Fibroblast of mammary gland (primary cell): ENCODE results near the gene DNMT1.
A peak's percentile ranks its signal among the peaks of the same experiment; 100 is the strongest.
"Not testable (repeated sequence)": the region's sequence is repeated elsewhere in the genome, so short reads cannot be mapped to it uniquely, and the experiment has no call there.

Experiments used
- DNase-seq: peaks from one replicate; pipeline ENCODE4 v3.0.0-alpha.2; 2010; ENCODE audit warnings: low read depth
- H3K4me3 ChIP-seq: 2 replicates; pipeline ENCODE4 v1.5.1; 2011; ENCODE audit warnings: low read depth, mild to moderate bottlenecking, low read length, moderate library complexity; ENCODE audit not compliant: control insufficient read depth
- TF ChIP-seq, protein P1 (sequence below): conservative IDR thresholded peaks from 2 replicates; pipeline ENCODE4 v1.5.1; 2011; ENCODE audit warnings: low read depth, low read length, inconsistent platforms; ENCODE audit not compliant: control insufficient read depth, insufficient read depth

DNMT1 gene

DNA sequence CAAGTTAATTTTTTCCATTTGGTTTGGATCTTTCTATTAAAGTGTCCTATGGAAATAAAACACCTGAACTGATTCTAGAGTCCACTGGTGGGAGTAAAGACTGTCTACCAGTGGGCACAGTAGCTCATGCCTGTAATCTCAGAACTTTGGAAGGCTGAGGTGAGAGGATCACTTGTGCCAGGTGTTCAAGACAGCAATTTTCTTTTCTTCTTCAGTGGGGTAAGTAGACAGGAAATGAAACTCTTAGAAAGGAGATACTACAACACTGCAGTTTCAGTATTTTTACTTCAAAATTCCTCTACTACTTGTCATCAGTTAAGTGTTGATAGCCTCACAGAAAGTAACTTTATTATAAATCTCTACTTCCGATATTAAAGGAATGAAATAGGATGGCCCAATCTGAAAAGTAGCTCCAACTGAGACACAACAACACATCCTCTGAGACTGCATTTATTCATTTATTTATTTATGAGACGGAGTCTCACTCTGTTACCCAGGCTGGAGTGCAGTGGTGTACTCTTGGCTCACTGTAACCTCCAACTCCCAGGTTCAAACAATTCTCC, 26.3 kb downstream of the DNMT1 start:
- no peak for DNase-seq
- TF ChIP-seq, protein P1, sequence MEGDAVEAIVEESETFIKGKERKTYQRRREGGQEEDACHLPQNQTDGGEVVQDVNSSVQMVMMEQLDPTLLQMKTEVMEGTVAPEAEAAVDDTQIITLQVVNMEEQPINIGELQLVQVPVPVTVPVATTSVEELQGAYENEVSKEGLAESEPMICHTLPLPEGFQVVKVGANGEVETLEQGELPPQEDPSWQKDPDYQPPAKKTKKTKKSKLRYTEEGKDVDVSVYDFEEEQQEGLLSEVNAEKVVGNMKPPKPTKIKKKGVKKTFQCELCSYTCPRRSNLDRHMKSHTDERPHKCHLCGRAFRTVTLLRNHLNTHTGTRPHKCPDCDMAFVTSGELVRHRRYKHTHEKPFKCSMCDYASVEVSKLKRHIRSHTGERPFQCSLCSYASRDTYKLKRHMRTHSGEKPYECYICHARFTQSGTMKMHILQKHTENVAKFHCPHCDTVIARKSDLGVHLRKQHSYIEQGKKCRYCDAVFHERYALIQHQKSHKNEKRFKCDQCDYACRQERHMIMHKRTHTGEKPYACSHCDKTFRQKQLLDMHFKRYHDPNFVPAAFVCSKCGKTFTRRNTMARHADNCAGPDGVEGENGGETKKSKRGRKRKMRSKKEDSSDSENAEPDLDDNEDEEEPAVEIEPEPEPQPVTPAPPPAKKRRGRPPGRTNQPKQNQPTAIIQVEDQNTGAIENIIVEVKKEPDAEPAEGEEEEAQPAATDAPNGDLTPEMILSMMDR = no peak
- H3K4me3 ChIP-seq = no peak overlapping the region

DNA sequence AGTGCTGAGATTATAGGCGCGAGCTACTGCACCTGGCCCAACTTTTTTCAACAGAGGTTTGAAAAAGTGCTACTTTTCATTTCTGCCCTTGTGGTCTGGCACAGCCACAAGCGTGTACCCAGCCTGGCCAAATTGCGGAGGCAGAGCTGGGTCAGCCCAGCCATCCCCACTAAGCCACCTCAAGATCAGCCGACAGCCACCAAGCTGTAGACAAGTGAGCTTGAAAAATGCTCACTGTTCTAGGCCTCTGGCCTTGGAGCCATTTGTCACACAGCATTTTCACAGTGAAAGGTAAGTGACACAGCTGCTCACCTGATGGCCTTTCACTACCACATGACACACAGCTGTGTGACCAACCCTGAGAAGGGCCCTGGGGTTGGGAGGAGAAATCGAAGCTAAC, 27.3 kb downstream of the DNMT1 start:
- no peak for DNase-seq
- no peak overlapping the region for H3K4me3 ChIP-seq
- TF ChIP-seq, protein P1 = no peak

DNA sequence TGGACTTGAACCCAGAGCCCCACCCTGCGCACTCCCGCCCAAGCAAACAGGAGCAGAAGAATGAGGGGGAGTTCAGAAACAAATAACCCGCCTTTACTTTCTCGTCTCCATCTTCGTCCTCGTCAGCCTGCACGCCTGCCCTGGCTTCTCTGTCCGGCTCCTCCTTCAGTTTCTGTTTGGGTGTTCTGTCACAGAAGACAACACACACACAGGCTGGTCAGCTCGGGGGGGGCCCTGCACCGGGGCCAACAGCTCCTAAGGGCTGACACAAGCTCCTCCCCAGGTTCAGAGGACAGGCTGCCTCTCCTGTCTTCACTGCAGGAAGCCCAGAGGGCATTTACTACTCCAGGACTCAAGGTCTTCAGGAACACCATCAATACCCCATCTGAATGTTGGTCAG, 28.3 kb downstream of the DNMT1 start:
- not testable (repeated sequence) for DNase-seq, H3K4me3 ChIP-seq

DNA sequence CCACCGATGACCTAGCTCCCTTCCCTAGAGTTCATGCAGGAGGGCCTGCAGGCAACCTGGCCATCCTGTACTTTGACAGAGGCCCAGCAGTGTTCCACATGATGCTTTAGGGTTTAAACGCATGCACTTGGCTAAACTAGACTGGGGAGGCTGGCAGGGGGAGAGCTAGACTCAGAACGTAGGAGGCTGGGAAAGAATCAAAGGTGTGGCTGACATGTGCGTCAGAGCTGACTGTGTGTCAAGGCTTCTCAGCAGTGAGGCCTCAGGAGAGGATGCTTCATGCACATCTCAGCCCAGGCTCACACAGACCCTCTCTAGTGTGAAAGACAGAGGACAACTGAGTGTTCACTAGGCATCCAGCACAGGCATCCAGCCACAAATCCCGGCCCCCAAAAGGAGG, 28.7 kb downstream of the DNMT1 start:
- peak; percentile 21 for DNase-seq
- TF ChIP-seq, protein P1 = no peak
- H3K4me3 ChIP-seq = no peak overlapping the region

DNA sequence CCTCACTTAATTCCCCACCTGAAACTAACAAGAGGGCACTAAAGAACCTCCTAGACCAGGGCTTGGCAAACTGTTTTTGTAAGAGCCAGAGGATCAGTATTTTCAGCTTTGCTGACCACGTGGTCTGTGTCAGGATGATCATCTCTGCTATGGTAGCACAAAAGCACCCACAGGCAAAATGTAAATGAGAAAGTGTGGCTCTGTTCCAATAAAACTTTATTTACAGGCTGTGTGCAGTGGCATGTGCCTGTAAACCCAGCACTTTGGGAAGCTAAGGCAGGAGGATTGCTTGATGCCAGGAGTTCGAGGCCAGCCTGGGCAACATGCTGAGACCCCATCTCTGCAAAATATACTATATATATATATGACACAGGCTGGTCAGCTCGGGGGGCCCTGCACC, 31.2 kb downstream of the DNMT1 start:
- TF ChIP-seq, protein P1 = no peak
- DNase-seq = no peak
- no peak overlapping the region for H3K4me3 ChIP-seq

DNA sequence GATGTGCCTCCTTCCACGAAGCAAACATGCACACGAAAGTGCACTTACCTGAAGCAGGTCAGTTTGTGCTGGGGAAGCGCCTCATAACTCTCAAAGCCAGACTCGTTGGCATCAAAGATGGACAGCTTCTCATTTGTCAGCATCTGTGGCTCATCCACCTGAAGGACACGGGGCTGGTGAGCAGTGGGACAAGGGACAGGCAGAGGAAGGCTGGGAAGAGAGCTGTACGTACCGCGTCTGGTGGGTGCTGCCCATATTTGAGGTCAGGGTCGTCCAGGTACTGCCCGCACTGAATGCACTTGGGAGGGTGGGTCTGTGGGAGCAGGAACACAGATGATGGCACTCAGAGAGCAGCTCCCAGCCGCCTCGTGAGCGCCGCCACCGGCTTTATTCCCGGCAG, 35.1 kb downstream of the DNMT1 start:
- H3K4me3 ChIP-seq = no peak overlapping the region
- TF ChIP-seq, protein P1 = no peak
- DNase-seq = no peak

DNA sequence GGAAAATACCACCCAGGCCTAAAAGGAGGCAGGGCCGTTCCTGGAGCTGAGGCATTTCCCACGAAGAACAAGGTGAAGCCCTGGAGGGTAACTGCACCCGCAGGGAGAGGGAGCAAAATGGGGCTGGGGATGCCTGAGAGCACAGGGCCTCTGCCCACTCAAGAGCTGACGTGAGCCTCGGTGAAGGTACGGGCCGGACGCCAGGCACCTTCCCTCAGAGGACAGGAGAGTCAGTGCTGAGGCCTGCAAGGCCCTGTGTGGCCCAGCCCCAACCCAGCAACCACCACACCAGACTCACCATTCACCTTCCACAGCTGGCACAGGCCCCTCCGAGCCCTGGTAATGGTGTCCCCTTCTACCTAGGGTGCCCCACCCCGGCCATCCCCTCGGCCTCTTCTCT, 36.3 kb downstream of the DNMT1 start:
- TF ChIP-seq, protein P1 = no peak
- no peak overlapping the region for H3K4me3 ChIP-seq
- DNase-seq = no peak

DNA sequence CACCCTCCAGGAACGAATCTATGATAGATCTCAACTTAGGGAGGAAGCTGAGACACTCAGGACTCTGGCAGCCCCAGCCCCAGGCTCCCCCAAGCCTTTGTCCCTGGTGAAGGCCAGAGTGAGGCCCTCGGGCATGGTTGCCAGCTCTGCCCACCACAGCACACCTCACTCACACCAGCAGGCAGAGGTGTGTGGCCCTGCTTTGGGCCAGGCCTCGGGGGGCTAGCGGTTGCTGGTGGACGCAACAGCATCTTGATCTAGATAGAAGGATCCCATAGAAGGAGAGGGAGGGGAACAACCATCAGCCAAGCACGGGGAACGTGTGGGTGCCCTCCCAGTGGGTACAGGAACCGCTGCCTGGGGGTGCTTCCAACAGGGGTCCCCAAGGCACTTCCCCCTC, 36.7 kb downstream of the DNMT1 start:
- no peak for DNase-seq
- no peak overlapping the region for H3K4me3 ChIP-seq
- TF ChIP-seq, protein P1 = no peak
